Measurements from ENCODE around the gene SLC38A8. TPM values are rescaled to one million over a fixed set of nuclear protein-coding genes. Genes with fewer than 3 reads are reported as not detected.

Gene SLC38A8
- polyA plus RNA-seq, 1 donor from 2014 or later, result not detected

DNA sequence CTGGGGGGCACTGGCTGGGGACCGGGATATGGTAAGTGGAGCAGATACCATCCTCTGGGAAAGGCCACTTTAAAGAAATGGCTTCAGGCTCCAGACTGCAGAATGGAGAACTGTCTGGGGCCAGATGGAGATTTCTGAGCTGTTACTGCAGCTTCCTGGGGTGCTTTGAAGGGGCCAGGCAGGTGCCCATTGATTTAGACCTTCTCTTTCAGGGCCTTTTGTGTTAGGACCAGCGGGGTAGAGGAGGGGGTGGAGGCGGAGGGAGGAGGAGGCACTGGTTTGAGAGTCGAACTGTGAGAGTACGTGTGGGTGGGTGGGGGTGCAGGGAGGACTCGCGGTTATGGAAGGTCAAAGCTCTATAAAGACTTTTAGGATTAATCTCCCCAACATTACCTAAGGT is 63.2 kb downstream of the SLC38A8 start:
- H3K4me2 ChIP-seq (ENCODE audit: low read length), result no peak overlapping the region

GRCh38 chr16:83978401-83978904 is 64.1 kb downstream of the SLC38A8 start:
- TF ChIP-seq RAD21 (conservative IDR thresholded peaks at IDR 0.05) (no peak), TAF1 (IDR thresholded peaks at IDR 0.05; ENCODE audit: low read depth) (no peak), MXI1 (conservative IDR thresholded peaks at IDR 0.05; ENCODE audit: poor library complexity, severe bottlenecking) (no peak), POLR2AphosphoS5 (IDR thresholded peaks at IDR 0.05) (no peak), SMC3 (conservative IDR thresholded peaks at IDR 0.05; ENCODE audit: poor library complexity) (no peak), CTCF (IDR thresholded peaks at IDR 0.05; ENCODE audit: poor library complexity, severe bottlenecking) (no peak), EZH2 (IDR thresholded peaks at IDR 0.05; ENCODE audit: borderline replicate concordance, insufficient read depth, low read length, poor library complexity, severe bottlenecking) (no peak), EP300 (conservative IDR thresholded peaks at IDR 0.05; ENCODE audit: poor library complexity, severe bottlenecking) (no peak)
- TF ChIP-seq, protein P1, sequence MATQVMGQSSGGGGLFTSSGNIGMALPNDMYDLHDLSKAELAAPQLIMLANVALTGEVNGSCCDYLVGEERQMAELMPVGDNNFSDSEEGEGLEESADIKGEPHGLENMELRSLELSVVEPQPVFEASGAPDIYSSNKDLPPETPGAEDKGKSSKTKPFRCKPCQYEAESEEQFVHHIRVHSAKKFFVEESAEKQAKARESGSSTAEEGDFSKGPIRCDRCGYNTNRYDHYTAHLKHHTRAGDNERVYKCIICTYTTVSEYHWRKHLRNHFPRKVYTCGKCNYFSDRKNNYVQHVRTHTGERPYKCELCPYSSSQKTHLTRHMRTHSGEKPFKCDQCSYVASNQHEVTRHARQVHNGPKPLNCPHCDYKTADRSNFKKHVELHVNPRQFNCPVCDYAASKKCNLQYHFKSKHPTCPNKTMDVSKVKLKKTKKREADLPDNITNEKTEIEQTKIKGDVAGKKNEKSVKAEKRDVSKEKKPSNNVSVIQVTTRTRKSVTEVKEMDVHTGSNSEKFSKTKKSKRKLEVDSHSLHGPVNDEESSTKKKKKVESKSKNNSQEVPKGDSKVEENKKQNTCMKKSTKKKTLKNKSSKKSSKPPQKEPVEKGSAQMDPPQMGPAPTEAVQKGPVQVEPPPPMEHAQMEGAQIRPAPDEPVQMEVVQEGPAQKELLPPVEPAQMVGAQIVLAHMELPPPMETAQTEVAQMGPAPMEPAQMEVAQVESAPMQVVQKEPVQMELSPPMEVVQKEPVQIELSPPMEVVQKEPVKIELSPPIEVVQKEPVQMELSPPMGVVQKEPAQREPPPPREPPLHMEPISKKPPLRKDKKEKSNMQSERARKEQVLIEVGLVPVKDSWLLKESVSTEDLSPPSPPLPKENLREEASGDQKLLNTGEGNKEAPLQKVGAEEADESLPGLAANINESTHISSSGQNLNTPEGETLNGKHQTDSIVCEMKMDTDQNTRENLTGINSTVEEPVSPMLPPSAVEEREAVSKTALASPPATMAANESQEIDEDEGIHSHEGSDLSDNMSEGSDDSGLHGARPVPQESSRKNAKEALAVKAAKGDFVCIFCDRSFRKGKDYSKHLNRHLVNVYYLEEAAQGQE (IDR thresholded peaks at IDR 0.05; ENCODE audit: borderline replicate concordance), result no peak
- Histone ChIP-seq H3K4me3 (ENCODE audit: low read length) (no peak overlapping the region), H4K20me1 (ENCODE audit: insufficient read depth) (no peaks in the 10 kb centered on the region), H3F3A (ENCODE audit: insufficient read depth, low read length, poor library complexity, severe bottlenecking) (no peaks in the 10 kb centered on the region), H3K9me2 (ENCODE audit: insufficient read depth, low read length) (no peaks in the 10 kb centered on the region), H3K9ac (ENCODE audit: low read length) (no peak overlapping the region), H3K79me2 (replicated peaks; ENCODE audit: insufficient read depth, low read length) (no peaks in the 10 kb centered on the region), H3K9me3 (ENCODE audit: low read length) (peaks cover 4% of the 10 kb centered on the region), H3K27me3 (ENCODE audit: insufficient read depth, low read depth, low read length) (no peaks in the 10 kb centered on the region), H3K27ac (ENCODE audit: low read length) (no peak overlapping the region), H3K36me3 (ENCODE audit: insufficient read depth, low read length) (no peaks in the 10 kb centered on the region), H3K4me2 (ENCODE audit: low read length) (no peak overlapping the region), H2AFZ (ENCODE audit: low read depth, low read length) (no peak overlapping the region)

More for the DNA sequence above, 63.2 kb downstream of the SLC38A8 start:
- H3F3A ChIP-seq (ENCODE audit: insufficient read depth, low read length, poor library complexity, severe bottlenecking), result no peaks in the 10 kb centered on the region
- H2AFZ ChIP-seq (ENCODE audit: low read depth, low read length), result no peak overlapping the region
- H3K79me2 ChIP-seq (replicated peaks; ENCODE audit: insufficient read depth, low read length), result no peaks in the 10 kb centered on the region
- no peaks in the 10 kb centered on the region for H4K20me1 ChIP-seq (ENCODE audit: insufficient read depth)
- peaks cover 4% of the 10 kb centered on the region for H3K9me3 ChIP-seq (ENCODE audit: low read length)
- H3K36me3 ChIP-seq (ENCODE audit: insufficient read depth, low read length), result no peaks in the 10 kb centered on the region
- H3K4me3 ChIP-seq (ENCODE audit: low read length), result no peak overlapping the region
- no peaks in the 10 kb centered on the region for H3K27me3 ChIP-seq (ENCODE audit: insufficient read depth, low read depth, low read length)
- H3K9ac ChIP-seq (ENCODE audit: low read length), result no peak overlapping the region
- no peak for TF ChIP-seq MXI1 (conservative IDR thresholded peaks at IDR 0.05; ENCODE audit: poor library complexity, severe bottlenecking)
- no peak for TF ChIP-seq TAF1 (IDR thresholded peaks at IDR 0.05; ENCODE audit: low read depth)
- TF ChIP-seq SMC3 (conservative IDR thresholded peaks at IDR 0.05; ENCODE audit: poor library complexity), result no peak
- no peak for TF ChIP-seq POLR2AphosphoS5 (IDR thresholded peaks at IDR 0.05)
- TF ChIP-seq EP300 (conservative IDR thresholded peaks at IDR 0.05; ENCODE audit: poor library complexity, severe bottlenecking), result no peak
- TF ChIP-seq RAD21 (conservative IDR thresholded peaks at IDR 0.05), result no peak
- TF ChIP-seq CTCF (IDR thresholded peaks at IDR 0.05; ENCODE audit: poor library complexity, severe bottlenecking), result no peak
- TF ChIP-seq EZH2 (IDR thresholded peaks at IDR 0.05; ENCODE audit: borderline replicate concordance, insufficient read depth, low read length, poor library complexity, severe bottlenecking), result no peak
- TF ChIP-seq, protein P1 (IDR thresholded peaks at IDR 0.05; ENCODE audit: borderline replicate concordance), result no peak
- H3K9me2 ChIP-seq (ENCODE audit: insufficient read depth, low read length), result no peaks in the 10 kb centered on the region
- H3K27ac ChIP-seq (ENCODE audit: low read length), result no peak overlapping the region
